IMR-90 (cell line): Measurements from ENCODE around the gene PRPF6. TPM values are rescaled to one million over a fixed set of nuclear protein-coding genes. Genes with fewer than 3 reads are reported as not detected.

Source experiments
- ATAC-seq: fragments of 200-7000 bp; cut with Tn5 transposase; 2 replicates; pipeline ENCODE4 v1.9.1; 2020; ENCODE audit warnings: low read depth, mild to moderate bottlenecking, moderate library complexity
- BruUV-seq: library from RNA; stranded (reverse); fragments of 400-500 nt; replicated peaks from 2 replicates; lab custom pipeline; 2021; lab: Mats Ljungman, UMichigan
- CTCF ChIA-PET: fragments of 300-600 bp; formaldehyde crosslinking; extraction: SDS; loops from one replicate; lab custom pipeline; 2021; ENCODE audit warnings: antibody characterized with exemption; lab: Yijun Ruan, JAX
- POLR2A ChIA-PET: fragments of 300-600 bp; sonication (Branson Sonifier 250); formaldehyde crosslinking; loops from one replicate; lab custom pipeline; 2022; ENCODE audit warnings: antibody characterized with exemption; ENCODE audit not compliant: unreplicated experiment; lab: Charles Lee
- DNase-seq: peaks from one replicate; pipeline ENCODE4 v3.0.0; 2013
- H2AFZ ChIP-seq: replicated peaks from 2 replicates; pipeline ENCODE3; 2013; ENCODE audit warnings: low read length, mild to moderate bottlenecking; ENCODE audit not compliant: poor library complexity
- H2AK5ac ChIP-seq: 2 replicates; pipeline ENCODE4 v1.6.1; 2013; ENCODE audit warnings: low read depth, low read length, inconsistent platforms
- H2AK9ac ChIP-seq: replicated peaks from 2 replicates; pipeline ENCODE3; 2013; ENCODE audit warnings: mild to moderate bottlenecking, low read depth, low read length, moderate library complexity; ENCODE audit not compliant: poor library complexity
- H2BK120ac ChIP-seq: 2 replicates; pipeline ENCODE4 v1.6.1; 2013; ENCODE audit warnings: low read depth, low read length, inconsistent platforms
- H2BK15ac ChIP-seq: 3 replicates; pipeline ENCODE4 v1.6.1; 2013; ENCODE audit warnings: low read depth, low read length, inconsistent platforms
- H2BK20ac ChIP-seq: 2 replicates; pipeline ENCODE4 v1.6.1; 2013; ENCODE audit warnings: low read depth, mild to moderate bottlenecking, inconsistent platforms, low read length, moderate library complexity
- H2BK5ac ChIP-seq: 2 replicates; pipeline ENCODE4 v1.6.1; 2013; ENCODE audit warnings: mild to moderate bottlenecking, low read depth, low read length, inconsistent platforms; ENCODE audit not compliant: poor library complexity, severe bottlenecking
- H3K14ac ChIP-seq: replicated peaks from 2 replicates; pipeline ENCODE4 v1.6.1; 2013; ENCODE audit warnings: low read depth, low read length, inconsistent platforms
- H3K18ac ChIP-seq: 2 replicates; pipeline ENCODE4 v1.6.1; 2013; ENCODE audit warnings: low read depth, low read length, control low read depth
- H3K23ac ChIP-seq: 2 replicates; pipeline ENCODE4 v1.6.1; 2013; ENCODE audit warnings: low read depth, low read length, inconsistent platforms
- H3K27ac ChIP-seq: 2 replicates; pipeline ENCODE4 v1.5.1; 2013; ENCODE audit warnings: mild to moderate bottlenecking, control low read depth, low read length; ENCODE audit not compliant: insufficient read depth
- H3K27me3 ChIP-seq: 2 replicates; pipeline ENCODE4 v1.6.1; 2013; ENCODE audit warnings: low read length; ENCODE audit not compliant: control insufficient read depth, insufficient read depth
- H3K36me3 ChIP-seq: 2 replicates; pipeline ENCODE4 v1.6.1; 2013; ENCODE audit warnings: low read length, mixed read lengths; ENCODE audit not compliant: control insufficient read depth, insufficient read depth
- H3K4ac ChIP-seq: 2 replicates; pipeline ENCODE4 v1.6.1; 2013; ENCODE audit warnings: low read depth, low read length, inconsistent platforms
- H3K4me1 ChIP-seq: 2 replicates; pipeline ENCODE4 v1.6.1; 2013; ENCODE audit warnings: low read length, mixed read lengths; ENCODE audit not compliant: control insufficient read depth, insufficient read depth
- H3K4me2 ChIP-seq: 2 replicates; pipeline ENCODE4 v1.6.1; 2013; ENCODE audit warnings: low read depth, mild to moderate bottlenecking, control low read depth, low read length, moderate library complexity
- H3K4me3 ChIP-seq: 2 replicates; pipeline ENCODE4 v1.5.1; 2013; ENCODE audit warnings: low read depth, mild to moderate bottlenecking, control low read depth, low read length, moderate library complexity; ENCODE audit not compliant: insufficient read depth
- H3K56ac ChIP-seq: 2 replicates; pipeline ENCODE4 v1.6.1; 2013; ENCODE audit warnings: low read length, inconsistent platforms; ENCODE audit not compliant: insufficient read depth; ENCODE audit errors: extremely low read depth
- H3K79me1 ChIP-seq, 2 experiments: 2 replicates each; pipeline ENCODE4 v1.6.1; 2013; ENCODE audit warnings: low read length in 2 of 2, inconsistent platforms in 1 of 2, low read depth in 1 of 2
- H3K9ac ChIP-seq: 2 replicates; pipeline ENCODE4 v1.6.1; 2013; ENCODE audit warnings: low read depth, low read length, control low read depth
- H3K9me1 ChIP-seq: 2 replicates; pipeline ENCODE4 v1.6.1; 2013; ENCODE audit warnings: low read length, inconsistent platforms; ENCODE audit not compliant: insufficient read depth
- H3K9me3 ChIP-seq: 2 replicates; pipeline ENCODE4 v1.6.1; 2013; ENCODE audit warnings: low read length; ENCODE audit not compliant: control insufficient read depth, insufficient read depth
- H4K20me1 ChIP-seq: 2 replicates; pipeline ENCODE4 v1.6.1; 2013; ENCODE audit warnings: low read length, inconsistent platforms; ENCODE audit not compliant: insufficient read depth
- H4K5ac ChIP-seq: 2 replicates; pipeline ENCODE4 v1.6.1; 2013; ENCODE audit warnings: mild to moderate bottlenecking, low read depth, low read length, control low read depth
- H4K8ac ChIP-seq, 2 experiments: 2 replicates each; pipeline ENCODE4 v1.6.1; 2013; ENCODE audit warnings: low read depth in 2 of 2, low read length in 2 of 2, control low read depth in 1 of 2, inconsistent platforms in 1 of 2
- H4K91ac ChIP-seq: 2 replicates; pipeline ENCODE4 v1.6.1; 2013; ENCODE audit warnings: low read depth, low read length, inconsistent platforms; ENCODE audit not compliant: insufficient read depth
- BHLHE40 ChIP-seq: fragments of 150-350 bp; IDR thresholded peaks from 2 replicates; pipeline ENCODE4 v1.6.1; 2016; ENCODE audit warnings: mild to moderate bottlenecking, low read depth, low read length
- CEBPB ChIP-seq: IDR thresholded peaks from 2 replicates; pipeline ENCODE4 v1.6.1; 2012; ENCODE audit warnings: low read depth, low read length, improper control_type of control experiment
- CHD1 ChIP-seq: IDR thresholded peaks from 2 replicates; pipeline ENCODE4 v1.6.1; 2012; ENCODE audit warnings: low read depth, low read length, improper control_type of control experiment
- FOS ChIP-seq: fragments of 150-350 bp; IDR thresholded peaks from 2 replicates; pipeline ENCODE4 v1.6.1; 2016; ENCODE audit warnings: low read depth, low read length
- MAFK ChIP-seq: IDR thresholded peaks from 2 replicates; pipeline ENCODE4 v1.6.1; 2012; ENCODE audit warnings: low read depth, low read length, improper control_type of control experiment
- MAZ ChIP-seq: IDR thresholded peaks from 2 replicates; pipeline ENCODE4 v1.6.1; 2012; ENCODE audit warnings: low read depth, mild to moderate bottlenecking, low read length, improper control_type of control experiment, moderate library complexity, borderline replicate concordance
- MXI1 ChIP-seq: IDR thresholded peaks from 2 replicates; pipeline ENCODE4 v1.6.1; 2012; ENCODE audit warnings: low read depth, mild to moderate bottlenecking, low read length, moderate library complexity, borderline replicate concordance
- NFE2L2 ChIP-seq: fragments of 150-350 bp; IDR thresholded peaks from 2 replicates; pipeline ENCODE4 v1.6.1; 2016; ENCODE audit warnings: low read depth, mild to moderate bottlenecking, low read length
- POLR2A ChIP-seq: IDR thresholded peaks from 2 replicates; pipeline ENCODE4 v1.6.1; 2012; ENCODE audit warnings: mild to moderate bottlenecking, low read depth, low read length
- RAD21 ChIP-seq: IDR thresholded peaks from 2 replicates; pipeline ENCODE4 v1.6.1; 2012; ENCODE audit warnings: low read length, improper control_type of control experiment
- RCOR1 ChIP-seq: IDR thresholded peaks from 2 replicates; pipeline ENCODE4 v1.6.1; 2012; ENCODE audit warnings: mild to moderate bottlenecking, low read length, improper control_type of control experiment; ENCODE audit not compliant: insufficient replicate concordance
- RFX5 ChIP-seq: IDR thresholded peaks from 2 replicates; pipeline ENCODE4 v1.8.0; 2012; ENCODE audit warnings: low read depth, mild to moderate bottlenecking, low read length, moderate library complexity
- SMC3 ChIP-seq: fragments of 150-350 bp; IDR thresholded peaks from 2 replicates; pipeline ENCODE4 v1.6.1; 2016; ENCODE audit warnings: low read depth, mild to moderate bottlenecking, antibody characterized with exemption, low read length, moderate library complexity
- WGBS, 2 experiments: methylation state at CpG; one replicate each; pipeline versions ENCODE4 v1.1.5 to v1.1.7; 2013; ENCODE audit warnings: missing lambda C conversion rate in 2 of 2; ENCODE audit not compliant: insufficient read length in 1 of 2; ENCODE audit errors: extremely low coverage in 2 of 2; 5-methylcytosine and 5-hydroxymethylcytosine counted together
- dilution Hi-C: fragments of 300-500 bp; cut with HindIII; formaldehyde crosslinking; loops from one replicate; pipeline ENCODE4 v1.14.3; 2018; ENCODE audit warnings: low sequenced_read_pairs; ENCODE audit not compliant: unreplicated experiment
- in situ Hi-C: fragments of 300-500 bp; cut with MboI; formaldehyde crosslinking; loops from 3 replicates; pipeline ENCODE4 v1.14.3; 2019; ENCODE audit warnings: low sequenced_read_pairs, inconsistent platforms, mixed read lengths
- intact Hi-C: fragments of 100-400 bp; cut with micrococcal nuclease; formaldehyde crosslinking; loops from 2 replicates; pipeline ENCODE4 v1.10.0; 2022
- polyA plus RNA-seq, 3 experiments: library from polyadenylated mRNA; depleted of rRNA; stranded (reverse); fragments of >200 nt; gene quantifications; 2 replicates each; pipeline ENCODE4 v1.2.3, GENCODE V29; 2012; ENCODE audit warnings: low replicate concordance in 1 of 3
- total RNA-seq: library from RNA; depleted of rRNA; stranded (reverse); fragments of >200 nt; gene quantifications from 2 replicates; pipeline ENCODE4 v1.2.3, GENCODE V29; 2012
- TF ChIP-seq, protein P1 (sequence below): conservative IDR thresholded peaks from 2 replicates; pipeline ENCODE4 v1.5.1; 2012; ENCODE audit warnings: mild to moderate bottlenecking, low read depth, low read length, improper control_type of control experiment
- TF ChIP-seq, protein P2 (sequence below): fragments of 150-350 bp; IDR thresholded peaks from 2 replicates; pipeline ENCODE4 v1.6.1; 2016; ENCODE audit warnings: low read depth, mild to moderate bottlenecking, low read length, moderate library complexity, borderline replicate concordance
- TF ChIP-seq, protein P3 (sequence below): fragments of 150-350 bp; IDR thresholded peaks from 2 replicates; pipeline ENCODE4 v1.6.1; 2017; ENCODE audit warnings: mild to moderate bottlenecking, antibody characterized with exemption, low read length, low read depth

The PRPF6 gene
- total and polyA plus RNA-seq, 2 of the 4 experiments (the other 2 are of a cell fraction), result 43.5 to 71.3 TPM

DNA sequence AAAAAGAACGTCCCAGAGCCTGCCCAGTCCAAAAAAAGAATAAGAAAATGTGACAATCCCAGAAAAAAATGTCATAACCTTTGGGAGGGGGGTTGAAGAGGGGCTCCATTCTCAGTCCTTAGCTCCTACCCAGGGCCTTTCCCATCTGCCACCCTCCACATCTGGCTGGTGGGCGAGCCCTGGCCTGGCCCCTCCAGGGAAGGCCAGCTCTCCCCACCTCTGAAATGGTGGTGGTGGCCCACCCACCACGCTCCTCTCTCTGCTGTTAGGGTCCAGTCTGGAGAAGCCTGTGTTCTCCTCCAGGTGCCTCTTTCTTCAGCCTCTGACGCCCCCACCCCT, 98.0 kb downstream of the PRPF6 start:
- Histone ChIP-seq H2BK15ac (no peak overlapping the region), H2BK5ac (no peak overlapping the region), H3K4ac (peak overlapping the region; percentile 70), H2BK120ac (no peak overlapping the region), H3K9ac (peak overlapping the region; percentile 70), H2BK20ac (no peak overlapping the region), H3K56ac (no peak overlapping the region), H2AFZ (peak overlapping the region; percentile 93), H3K36me3 (peaks cover 12% of the 10 kb centered on the region; the same call in 1 of the 2 replicates), H3K4me2 (peak overlapping the region; percentile 75), H3K9me3 (no peaks in the 10 kb centered on the region), H3K27me3 (peaks cover 14% of the 10 kb centered on the region), H3K79me1 (peaks cover 6 to 8% of the 10 kb centered on the region in 2 experiments; a peak in 3 of 4 replicates), H3K27ac (no peak overlapping the region; the same call in 1 of the 2 replicates), H2AK5ac (peak overlapping the region; percentile 64), H4K8ac (peak overlapping the region in 1 of 2 experiments; percentile 74; a peak in 3 of 4 replicates), H3K4me3 (peak overlapping the region; percentile 88), H2AK9ac (peak overlapping the region; percentile 89), H3K18ac (no peak overlapping the region), H3K23ac (peak overlapping the region; percentile 1; the same call in 1 of the 2 replicates), H4K20me1 (peaks cover 10% of the 10 kb centered on the region), H4K5ac (no peak overlapping the region), H3K14ac (peak overlapping the region; percentile 42), H3K9me1 (no peaks in the 10 kb centered on the region), H3K4me1 (peaks cover 17% of the 10 kb centered on the region), H4K91ac (no peak overlapping the region; the same call in 1 of the 2 replicates)
- in situ Hi-C loops, result no loop called here
- no TSS peak for BruUV-seq
- POLR2A ChIA-PET, result no interaction called here
- WGBS, 2 experiments, result no CpG with 5 or more reads among the region's 4 CpGs
- ATAC-seq (no peak), DNase-seq (no peak)
- intact Hi-C loops, result no loop called here
- CTCF ChIA-PET, result no interaction called here
- dilution Hi-C loops, result no loop called here
- TF ChIP-seq, protein P1, sequence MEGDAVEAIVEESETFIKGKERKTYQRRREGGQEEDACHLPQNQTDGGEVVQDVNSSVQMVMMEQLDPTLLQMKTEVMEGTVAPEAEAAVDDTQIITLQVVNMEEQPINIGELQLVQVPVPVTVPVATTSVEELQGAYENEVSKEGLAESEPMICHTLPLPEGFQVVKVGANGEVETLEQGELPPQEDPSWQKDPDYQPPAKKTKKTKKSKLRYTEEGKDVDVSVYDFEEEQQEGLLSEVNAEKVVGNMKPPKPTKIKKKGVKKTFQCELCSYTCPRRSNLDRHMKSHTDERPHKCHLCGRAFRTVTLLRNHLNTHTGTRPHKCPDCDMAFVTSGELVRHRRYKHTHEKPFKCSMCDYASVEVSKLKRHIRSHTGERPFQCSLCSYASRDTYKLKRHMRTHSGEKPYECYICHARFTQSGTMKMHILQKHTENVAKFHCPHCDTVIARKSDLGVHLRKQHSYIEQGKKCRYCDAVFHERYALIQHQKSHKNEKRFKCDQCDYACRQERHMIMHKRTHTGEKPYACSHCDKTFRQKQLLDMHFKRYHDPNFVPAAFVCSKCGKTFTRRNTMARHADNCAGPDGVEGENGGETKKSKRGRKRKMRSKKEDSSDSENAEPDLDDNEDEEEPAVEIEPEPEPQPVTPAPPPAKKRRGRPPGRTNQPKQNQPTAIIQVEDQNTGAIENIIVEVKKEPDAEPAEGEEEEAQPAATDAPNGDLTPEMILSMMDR, result no peak
- no peak for TF ChIP-seq RFX5
- TF ChIP-seq NFE2L2, result no peak
- TF ChIP-seq POLR2A, result no peak
- no peak for TF ChIP-seq CHD1
- no peak for TF ChIP-seq FOS
- no peak for TF ChIP-seq RCOR1
- TF ChIP-seq, protein P2, sequence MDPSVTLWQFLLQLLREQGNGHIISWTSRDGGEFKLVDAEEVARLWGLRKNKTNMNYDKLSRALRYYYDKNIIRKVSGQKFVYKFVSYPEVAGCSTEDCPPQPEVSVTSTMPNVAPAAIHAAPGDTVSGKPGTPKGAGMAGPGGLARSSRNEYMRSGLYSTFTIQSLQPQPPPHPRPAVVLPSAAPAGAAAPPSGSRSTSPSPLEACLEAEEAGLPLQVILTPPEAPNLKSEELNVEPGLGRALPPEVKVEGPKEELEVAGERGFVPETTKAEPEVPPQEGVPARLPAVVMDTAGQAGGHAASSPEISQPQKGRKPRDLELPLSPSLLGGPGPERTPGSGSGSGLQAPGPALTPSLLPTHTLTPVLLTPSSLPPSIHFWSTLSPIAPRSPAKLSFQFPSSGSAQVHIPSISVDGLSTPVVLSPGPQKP, result no peak
- no peak for TF ChIP-seq MXI1
- no peak for TF ChIP-seq MAZ
- no peak for TF ChIP-seq MAFK
- TF ChIP-seq BHLHE40, result no peak
- TF ChIP-seq, protein P3, sequence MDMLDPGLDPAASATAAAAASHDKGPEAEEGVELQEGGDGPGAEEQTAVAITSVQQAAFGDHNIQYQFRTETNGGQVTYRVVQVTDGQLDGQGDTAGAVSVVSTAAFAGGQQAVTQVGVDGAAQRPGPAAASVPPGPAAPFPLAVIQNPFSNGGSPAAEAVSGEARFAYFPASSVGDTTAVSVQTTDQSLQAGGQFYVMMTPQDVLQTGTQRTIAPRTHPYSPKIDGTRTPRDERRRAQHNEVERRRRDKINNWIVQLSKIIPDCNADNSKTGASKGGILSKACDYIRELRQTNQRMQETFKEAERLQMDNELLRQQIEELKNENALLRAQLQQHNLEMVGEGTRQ, result no peak
- TF ChIP-seq RAD21, result no peak
- no peak for TF ChIP-seq CEBPB
- no peak for TF ChIP-seq SMC3
